Activated naive CD4-positive, alpha-beta T cell treated with anti-CD3 and anti-CD28 coated beads, Interleukin-2, amount 50 U/mL, for 72 hours (primary cell): ENCODE results near the gene FAM111A. TPM values are rescaled to one million over a fixed set of nuclear protein-coding genes. Genes with fewer than 3 reads are reported as not detected.
"Not testable (repeated sequence)": the region's sequence is repeated elsewhere in the genome, so short reads cannot be mapped to it uniquely, and the experiment has no call there.

Experiments used
- ATAC-seq, 2 donors: fragments of 150-1000 bp; cut with Tn5 transposase; 2 replicates each; pipeline ENCODE4 v1.10.0; 2021; ENCODE audit warnings: mild to moderate bottlenecking in 2 of 2, moderate library complexity in 2 of 2
- DNase-seq, 2 donors: peaks; one replicate each; pipeline ENCODE4 v3.0.0; 2021 to 2022; ENCODE audit warnings: low spot score in 2 of 2
- H3K27ac Mint-ChIP-seq, 2 donors: one replicate each; pipeline ENCODE4 v1.8.0; 2022; ENCODE audit warnings: mild to moderate bottlenecking in 2 of 2, mixed read lengths in 2 of 2
- H3K36me3 Mint-ChIP-seq, 2 donors: one replicate each; pipeline ENCODE4 v1.8.0; 2022; ENCODE audit warnings: mixed read lengths in 2 of 2
- H3K9me3 Mint-ChIP-seq, 2 donors: one replicate each; pipeline ENCODE4 v1.8.0; 2022; ENCODE audit warnings: mixed read lengths in 2 of 2
- total RNA-seq, 2 donors: library from RNA; stranded (reverse); gene quantifications; one replicate each; pipeline ENCODE4 v1.2.3, GENCODE V29; 2022

Gene FAM111A
- 100 to 1,000 TPM in 1 of 2 donors, 10 to 100 TPM in 1; 86.7 to 128 TPM for total RNA-seq

- Mint-ChIP-seq H3K36me3 (peaks cover 40 to 41% of the 10 kb centered on the region in 2 donors), H3K9me3 (no peaks in the 10 kb centered on the region), H3K27ac (peak within 1 kb of the TSS; percentile 87 to 89)
- peak; percentile 78 to 88 for DNase-seq
- peak; percentile 87 to 88 for ATAC-seq
Measured at GRCh38 chr11:59142530-59143507, at the start of gene FAM111A. Gene FAM111A (plus strand): TSS chr11:59142856. CDS start chr11:59148873, 6,017 bp downstream.

GRCh38 chr11:59093576-59093975 lies 49.1 kb upstream of the FAM111A start:
- ATAC-seq, H3K9me3 Mint-ChIP-seq, DNase-seq, H3K36me3 Mint-ChIP-seq, H3K27ac Mint-ChIP-seq: not testable (repeated sequence)

GRCh38 chr11:59095225-59095624 lies 47.4 kb upstream of the FAM111A start:
- DNase-seq, ATAC-seq, H3K27ac Mint-ChIP-seq, H3K9me3 Mint-ChIP-seq, H3K36me3 Mint-ChIP-seq: not testable (repeated sequence)

GRCh38 chr11:59095972-59096575 lies 46.6 kb upstream of the FAM111A start:
- H3K9me3 Mint-ChIP-seq, H3K27ac Mint-ChIP-seq, ATAC-seq, DNase-seq, H3K36me3 Mint-ChIP-seq: not testable (repeated sequence)

- H3K36me3 Mint-ChIP-seq = no peaks in the 10 kb centered on the region
- ATAC-seq (peak; percentile 55 to 76), DNase-seq (peak in 1 of 2 donors; percentile 69)
- H3K27ac Mint-ChIP-seq = no peak overlapping the region
- H3K9me3 Mint-ChIP-seq = no peaks in the 10 kb centered on the region
Measured at GRCh38 chr11:59097113-59097708, 45.4 kb upstream of the FAM111A start.

GRCh38 chr11:59097938-59098337 lies 44.7 kb upstream of the FAM111A start:
- H3K36me3 Mint-ChIP-seq, ATAC-seq, DNase-seq, H3K9me3 Mint-ChIP-seq, H3K27ac Mint-ChIP-seq: not testable (repeated sequence)

GRCh38 chr11:59102259-59102765 lies 40.3 kb upstream of the FAM111A start:
- H3K9me3 Mint-ChIP-seq = no peaks in the 10 kb centered on the region
- H3K27ac Mint-ChIP-seq = no peak overlapping the region

GRCh38 chr11:59106363-59107336 lies 36.0 kb upstream of the FAM111A start, which contains the start of gene FAM111B:
Gene FAM111B (plus strand): TSS chr11:59107237. CDS start chr11:59109626, 2,389 bp downstream.
- H3K9me3 Mint-ChIP-seq = no peaks in the 10 kb centered on the region
- H3K27ac Mint-ChIP-seq = peak within 1 kb of the TSS; percentile 85 to 89
- ATAC-seq (peak; percentile 91), DNase-seq (peak; percentile 73 to 88)
- H3K36me3 Mint-ChIP-seq = peaks cover 39 to 41% of the 10 kb centered on the region in 2 donors

More at GRCh38 chr11:59102259-59102765, 40.3 kb upstream of the FAM111A start:
- H3K36me3 Mint-ChIP-seq = peaks cover 5 to 16% of the 10 kb centered on the region in 2 donors
- ATAC-seq = peak; percentile 46 to 49
- DNase-seq = peak; percentile 54 to 65

GRCh38 chr11:59107721-59108120 lies 34.9 kb upstream of the FAM111A start:
- Mint-ChIP-seq H3K27ac (peak overlapping the region; percentile 85 to 89), H3K36me3 (peaks cover 41 to 47% of the 10 kb centered on the region in 2 donors)
- ATAC-seq (peak; percentile 38 to 40), DNase-seq (peak; percentile 19 to 59)
- not testable (repeated sequence) for H3K9me3 Mint-ChIP-seq

GRCh38 chr11:59112494-59112893 lies 30.2 kb upstream of the FAM111A start:
- H3K9me3 Mint-ChIP-seq = peaks cover 0 to 10% of the 10 kb centered on the region in 2 donors
- H3K36me3 Mint-ChIP-seq = peaks cover 61 to 86% of the 10 kb centered on the region in 2 donors
- ATAC-seq = no peak
- H3K27ac Mint-ChIP-seq = no peak overlapping the region
- no peak for DNase-seq

GRCh38 chr11:59114344-59114743 lies 28.3 kb upstream of the FAM111A start:
- H3K9me3 Mint-ChIP-seq = peaks cover 0 to 10% of the 10 kb centered on the region in 2 donors
- H3K27ac Mint-ChIP-seq = no peak overlapping the region
- DNase-seq = no peak
- H3K36me3 Mint-ChIP-seq = peaks cover 57 to 90% of the 10 kb centered on the region in 2 donors
- no peak for ATAC-seq

GRCh38 chr11:59115553-59115952 lies 27.1 kb upstream of the FAM111A start:
- ATAC-seq (no peak), DNase-seq (no peak)
- H3K27ac Mint-ChIP-seq = no peak overlapping the region
- peaks cover 53 to 83% of the 10 kb centered on the region in 2 donors for H3K36me3 Mint-ChIP-seq
- peaks cover 0 to 10% of the 10 kb centered on the region in 2 donors for H3K9me3 Mint-ChIP-seq

GRCh38 chr11:59117774-59118173 lies 24.9 kb upstream of the FAM111A start:
- Mint-ChIP-seq H3K9me3 (peaks cover 0 to 10% of the 10 kb centered on the region in 2 donors), H3K36me3 (peaks cover 59 to 65% of the 10 kb centered on the region in 2 donors), H3K27ac (no peak overlapping the region)
- DNase-seq (no peak), ATAC-seq (no peak)

GRCh38 chr11:59119826-59120225 lies 22.8 kb upstream of the FAM111A start:
- peaks cover 47 to 61% of the 10 kb centered on the region in 2 donors for H3K36me3 Mint-ChIP-seq
- H3K9me3 Mint-ChIP-seq = peaks cover 0 to 6% of the 10 kb centered on the region in 2 donors
- no peak for DNase-seq
- no peak overlapping the region for H3K27ac Mint-ChIP-seq
- ATAC-seq = no peak
